Right ventricle myocardium inferior (tissue), 1 donor: ENCODE measurements around the gene MTRFR. TPM values are rescaled to one million over a fixed set of nuclear protein-coding genes. Genes with fewer than 3 reads are reported as not detected.
"Not testable (repeated sequence)": the region's sequence is repeated elsewhere in the genome, so short reads cannot be mapped to it uniquely, and the experiment has no call there.

Experiments
- ATAC-seq: fragments of 200-7000 bp; cut with Tn5 transposase; one replicate; pipeline ENCODE4 v1.9.1; 2020; ENCODE audit warnings: mild to moderate bottlenecking, moderate library complexity
- DNase-seq: peaks from one replicate; pipeline ENCODE4 v3.0.0; 2021; ENCODE audit errors: missing footprints
- intact Hi-C: fragments of 100-400 bp; cut with DNase I; formaldehyde crosslinking; loops from one replicate; pipeline ENCODE4 v1.11.0; 2022
- long read RNA-seq: library from polyadenylated mRNA; unstranded; transcript quantifications from one replicate; pipeline ENCODE4 v2.0.0, GENCODE V29; 2021
- total RNA-seq: library from RNA; stranded (reverse); fragmentation: NEBNext Ultra II Directional; extraction: Animal tissue kit (Norgen Biotek cat#: 25700); gene quantifications from one replicate; pipeline ENCODE4 v1.2.1, GENCODE V29; 2021
- donor health status: DM: no; HTN: yes; CAD: no; lungs with severe emphysema.

The MTRFR gene
- total RNA-seq = 8.1 TPM
- long read RNA-seq, transcript C12orf65-201 (3 exons, 2,073 nt) = major isoform, 6 of 9 reads
- long read RNA-seq, partial matches to known transcripts = 0 of 9 reads
- long read RNA-seq, other reads (novel, unspliced or antisense) = 3 of 9 reads

GRCh38 chr12:123232807-123233504, at the start of gene MTRFR, which contains the start of gene MPHOSPH9:
MTRFR (plus strand) TSS chr12:123233436; CDS start chr12:123253675, 20,239 bp downstream.
MPHOSPH9 (minus strand) TSS chr12:123233141; CDS start chr12:123230364, 2,777 bp downstream.
- intact Hi-C loops = loop anchor here (5.0 to 10.0 kb wide), 3 partner anchors 81 to 368 kb away; partner anchors contain the start of gene PITPNM2

GRCh38 chr12:123187637-123188036, 45.6 kb upstream of the MTRFR start:
- ATAC-seq = no peak
- DNase-seq = no peak
- intact Hi-C loops = no loop called here

More at GRCh38 chr12:123232807-123233504, at the start of gene MTRFR, which contains the start of gene MPHOSPH9:
- peak; percentile 99 for DNase-seq
- peak; percentile 99 for ATAC-seq

- intact Hi-C loops = no loop called here
- DNase-seq (no peak), ATAC-seq (no peak)
Measured at GRCh38 chr12:123199936-123200335, 33.3 kb upstream of the MTRFR start.

GRCh38 chr12:123200414-123200813, 32.8 kb upstream of the MTRFR start:
- ATAC-seq = no peak
- DNase-seq = no peak
- intact Hi-C loops = no loop called here

GRCh38 chr12:123206794-123207193, 26.4 kb upstream of the MTRFR start:
- ATAC-seq, DNase-seq, intact Hi-C loops: not testable (repeated sequence)

- DNase-seq, ATAC-seq, intact Hi-C loops: not testable (repeated sequence)
Measured at GRCh38 chr12:123207815-123208214, 25.4 kb upstream of the MTRFR start.

- intact Hi-C loops = no loop called here
- ATAC-seq = no peak
- DNase-seq = no peak
Measured at GRCh38 chr12:123223241-123223668, 10.0 kb upstream of the MTRFR start.

GRCh38 chr12:123225443-123225842, 7.8 kb upstream of the MTRFR start:
- ATAC-seq (no peak), DNase-seq (no peak)
- intact Hi-C loops = no loop called here

GRCh38 chr12:123227581-123228258, 5.5 kb upstream of the MTRFR start:
- intact Hi-C loops = no loop called here
- DNase-seq (no peak), ATAC-seq (no peak)

GRCh38 chr12:123229051-123229450, 4.2 kb upstream of the MTRFR start:
- no peak for ATAC-seq
- intact Hi-C loops = no loop called here
- no peak for DNase-seq

GRCh38 chr12:123231931-123232330, 1.3 kb upstream of the MTRFR start:
- no peak for DNase-seq
- no peak for ATAC-seq
- intact Hi-C loops = loop anchor here (5.0 to 10.0 kb wide), 3 partner anchors 80 to 367 kb away; partner anchors contain the start of gene PITPNM2

GRCh38 chr12:123232472-123232806, 797 bp upstream of the MTRFR start:
- ATAC-seq (peak; percentile 1), DNase-seq (no peak)
- intact Hi-C loops = loop anchor here (5.0 to 10.0 kb wide), 3 partner anchors 80 to 368 kb away; partner anchors contain the start of gene PITPNM2

- DNase-seq = no peak
- intact Hi-C loops = loop anchor here (5.0 to 10.0 kb wide), 3 partner anchors 81 to 369 kb away; partner anchors contain the start of gene PITPNM2
Measured at GRCh38 chr12:123233505-123234308, 471 bp downstream of the MTRFR start.

GRCh38 chr12:123237646-123238329, 4.6 kb downstream of the MTRFR start:
- no peak for ATAC-seq
- intact Hi-C loops = loop anchor here (5.0 to 10.0 kb wide), 2 partner anchors 255 to 373 kb away; partner anchors contain the start of gene ARL6IP4
- DNase-seq = peak; percentile 79

More at GRCh38 chr12:123233505-123234308, 471 bp downstream of the MTRFR start:
- ATAC-seq = no peak

GRCh38 chr12:123238330-123238682, 5.1 kb downstream of the MTRFR start:
- no peak for DNase-seq
- ATAC-seq = no peak
- intact Hi-C loops = loop anchor here (5.0 to 10.0 kb wide), 2 partner anchors 256 to 374 kb away; partner anchors contain the start of gene ARL6IP4

- no peak for ATAC-seq
- DNase-seq = no peak
- intact Hi-C loops = loop anchor here (5.0 to 10.0 kb wide), 2 partner anchors 257 to 374 kb away; partner anchors contain the start of gene ARL6IP4
Measured at GRCh38 chr12:123238961-123239360, 5.7 kb downstream of the MTRFR start.

GRCh38 chr12:123242116-123242904, 9.1 kb downstream of the MTRFR start:
- no peak for DNase-seq
- ATAC-seq = peak; percentile 56
- intact Hi-C loops = no loop called here
